Stomach (tissue), 4 donors: ENCODE measurements around the gene MUSK.

Experiments used
- CTCF ChIP-seq, 7 experiments: fragments of 450-650 bp in 4 of 7; fragments of 200-600 bp in 3 of 7; sonication (generic) in 3 of 7; IDR thresholded peaks; one replicate each; pipeline ENCODE4 v1.5.1; 2016 to 2019; ENCODE audit warnings: antibody characterized with exemption in 7 of 7, control low read depth in 2 of 7, mild to moderate bottlenecking in 1 of 7
- EP300 ChIP-seq: sonication (generic); formaldehyde crosslinking; IDR thresholded peaks from one replicate; pipeline ENCODE4 v1.6.1; 2017; ENCODE audit warnings: antibody characterized with exemption
- POLR2A ChIP-seq, 4 donors: fragments of 450-650 bp; IDR thresholded peaks; one replicate each; pipeline ENCODE4 v1.6.1; 2016; ENCODE audit warnings: antibody characterized with exemption in 4 of 4, control low read depth in 2 of 4, mild to moderate bottlenecking in 1 of 4, moderate library complexity in 1 of 4
- POLR2AphosphoS5 ChIP-seq, 3 donors: sonication (generic); formaldehyde crosslinking; IDR thresholded peaks; one replicate each; pipeline ENCODE4 v1.6.1; 2016; ENCODE audit warnings: antibody characterized with exemption in 3 of 3

DNA sequence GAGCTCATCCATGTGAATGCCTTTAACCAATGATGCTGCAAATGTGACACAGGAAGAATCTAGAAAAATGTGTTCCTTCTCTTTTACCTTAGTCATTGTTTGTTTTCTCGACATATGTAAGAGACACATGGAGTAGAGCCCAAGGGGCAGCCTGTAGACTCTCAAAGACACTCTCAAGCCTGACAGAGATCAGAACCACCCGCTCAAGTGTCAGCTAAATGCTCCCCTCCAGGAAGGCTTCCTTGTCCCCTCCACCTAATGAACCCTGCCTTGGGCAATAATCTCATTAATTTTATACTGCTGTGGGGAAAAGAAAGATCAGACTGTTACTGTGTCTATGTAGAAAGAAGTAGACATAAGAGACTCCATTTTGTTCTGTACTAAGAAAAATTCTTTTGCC, 157.4 kb downstream of the MUSK start:
- TF ChIP-seq EP300 (no peak), POLR2AphosphoS5 (IDR thresholded peaks at IDR 0.05) (no peak), CTCF (IDR thresholded peaks at IDR 0.05) (no peak), POLR2A (IDR thresholded peaks at IDR 0.05) (no peak)
